GM19240 (cell line): Measurements from ENCODE around the gene MDM4.
"Not testable (repeated sequence)": the region's sequence is repeated elsewhere in the genome, so short reads cannot be mapped to it uniquely, and the experiment has no call there.

Source experiments
- DNase-seq: peaks from one replicate; pipeline ENCODE4 v3.0.0; 2011; ENCODE audit warnings: low spot score; ENCODE audit not compliant: insufficient read length

Gene MDM4

DNA sequence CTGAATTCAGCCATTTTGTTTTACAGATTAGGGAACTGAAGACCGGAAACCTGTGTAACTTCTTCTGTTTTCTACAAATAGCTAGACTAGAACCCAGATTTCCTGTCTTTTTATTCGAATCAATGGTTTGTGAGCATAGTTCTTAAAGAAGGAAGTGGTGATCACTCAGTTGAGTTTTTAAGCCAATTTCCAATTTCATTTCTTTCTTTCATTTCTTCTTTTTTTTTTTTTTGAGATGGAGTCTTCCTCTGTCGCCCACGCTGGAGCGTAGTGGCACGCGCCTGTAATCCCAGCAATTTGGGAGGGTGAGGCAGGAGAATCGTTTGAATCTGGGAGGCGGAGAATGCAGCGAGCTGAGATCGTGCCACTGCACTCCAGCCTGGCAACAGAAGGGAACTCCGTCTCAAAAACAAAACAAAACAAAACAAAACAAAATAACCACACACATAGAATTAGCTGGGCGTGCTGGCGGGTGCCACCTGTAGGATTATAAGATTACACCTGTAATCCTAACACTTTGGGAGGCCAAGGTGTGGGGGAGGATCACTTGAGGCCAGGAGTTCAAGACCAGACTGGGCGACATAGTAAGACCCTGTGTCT, 3.0 kb upstream of the MDM4 start:
- no peak for DNase-seq

- no peak for DNase-seq
Measured at GRCh38 chr1:204514828-204515227, 1.4 kb upstream of the MDM4 start.

- not testable (repeated sequence) for DNase-seq
Measured at GRCh38 chr1:204517382-204517781, 1.2 kb downstream of the MDM4 start.

DNA sequence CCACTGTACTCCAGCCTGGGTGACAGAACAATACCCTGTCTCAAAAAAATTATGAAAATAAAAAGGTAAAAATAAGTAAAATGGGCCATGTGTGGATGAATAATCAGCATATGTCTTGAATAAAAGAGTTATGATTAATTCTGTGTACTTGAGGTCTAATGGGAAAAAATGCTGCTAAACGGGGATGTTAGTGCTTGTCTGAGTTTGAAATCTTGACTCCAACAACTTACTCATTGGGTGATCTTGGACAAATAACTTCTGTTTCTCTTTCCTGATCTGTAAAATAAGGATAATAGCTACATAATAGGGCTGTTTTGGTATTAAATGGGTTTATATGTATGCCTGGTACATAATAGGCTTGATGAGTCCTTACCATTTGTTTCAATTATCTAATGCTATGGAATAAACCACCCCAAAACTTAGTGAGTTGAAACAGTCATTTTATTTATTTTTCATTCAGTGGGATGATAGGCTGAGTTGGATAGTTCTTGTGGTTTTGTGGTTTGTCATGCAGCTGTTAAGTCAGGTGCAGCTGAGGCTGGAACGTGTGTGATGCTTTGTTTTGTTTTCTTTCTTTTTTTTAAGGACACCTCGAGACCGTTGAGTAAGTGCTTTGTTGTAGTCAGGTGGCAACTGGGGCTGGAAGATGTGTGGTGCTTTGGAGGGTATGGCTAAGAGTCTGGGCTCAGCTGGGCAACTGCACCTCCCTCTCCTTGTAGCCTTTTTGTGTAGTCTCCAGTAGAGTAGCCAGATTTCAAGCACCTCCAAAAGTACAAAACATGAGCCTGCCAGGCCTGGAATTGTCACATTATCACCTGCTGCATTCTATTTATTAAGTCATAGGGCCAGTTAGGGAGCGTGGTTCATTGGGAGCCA, 4.9 kb downstream of the MDM4 start:
- DNase-seq, result no peak

- not testable (repeated sequence) for DNase-seq
Measured at GRCh38 chr1:204521941-204522521, 5.8 kb downstream of the MDM4 start.

- no peak for DNase-seq
Measured at GRCh38 chr1:204523605-204524215, 7.5 kb downstream of the MDM4 start.

DNA sequence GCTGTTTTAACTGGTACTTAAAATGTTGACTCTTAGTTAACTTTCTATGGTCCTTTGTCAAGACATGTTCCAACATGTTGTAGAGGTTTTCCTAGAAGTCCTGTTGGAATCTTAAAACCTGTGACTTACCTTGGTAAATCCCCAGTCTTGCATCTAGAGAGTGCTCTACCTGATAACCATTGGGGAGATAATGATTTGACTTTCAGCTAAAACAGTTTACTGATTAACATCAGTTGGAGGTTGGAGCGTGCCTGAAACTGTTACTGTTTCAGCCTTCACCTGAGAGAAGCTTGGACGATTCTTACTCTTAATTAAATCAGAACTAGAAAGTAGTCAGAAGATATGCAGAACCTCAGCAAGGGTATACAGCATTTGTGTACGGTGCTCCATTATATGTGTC, 8.8 kb downstream of the MDM4 start:
- DNase-seq, result no peak

GRCh38 chr1:204528241-204528640, 12.0 kb downstream of the MDM4 start:
- no peak for DNase-seq

- no peak for DNase-seq
Measured at GRCh38 chr1:204528677-204529076, 12.5 kb downstream of the MDM4 start.

DNA sequence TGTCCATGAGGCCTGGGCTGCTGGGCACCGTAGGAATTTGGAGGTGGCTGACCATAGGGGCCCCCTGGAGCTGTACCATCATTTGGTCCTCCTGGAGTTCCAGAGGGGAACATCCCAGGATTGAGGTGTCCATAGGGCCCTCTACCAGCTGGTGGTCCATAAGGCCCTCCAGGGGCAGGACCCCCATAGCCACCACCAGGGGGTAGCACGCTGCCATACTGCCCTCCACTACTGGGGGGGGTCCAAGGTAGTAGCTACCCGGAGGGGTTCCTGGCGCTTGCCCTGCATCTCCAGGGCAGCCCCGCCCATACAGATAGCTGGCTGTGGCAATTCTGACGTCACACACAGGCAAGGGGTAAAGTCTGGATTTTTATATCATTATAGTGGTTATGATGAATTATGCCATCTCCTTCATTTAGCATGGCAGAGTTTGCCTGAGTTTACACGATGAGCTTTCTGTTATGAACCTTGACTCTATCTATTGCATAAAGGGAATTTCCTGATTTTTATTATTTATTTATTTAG, 13.2 kb downstream of the MDM4 start:
- DNase-seq, result no peak

DNA sequence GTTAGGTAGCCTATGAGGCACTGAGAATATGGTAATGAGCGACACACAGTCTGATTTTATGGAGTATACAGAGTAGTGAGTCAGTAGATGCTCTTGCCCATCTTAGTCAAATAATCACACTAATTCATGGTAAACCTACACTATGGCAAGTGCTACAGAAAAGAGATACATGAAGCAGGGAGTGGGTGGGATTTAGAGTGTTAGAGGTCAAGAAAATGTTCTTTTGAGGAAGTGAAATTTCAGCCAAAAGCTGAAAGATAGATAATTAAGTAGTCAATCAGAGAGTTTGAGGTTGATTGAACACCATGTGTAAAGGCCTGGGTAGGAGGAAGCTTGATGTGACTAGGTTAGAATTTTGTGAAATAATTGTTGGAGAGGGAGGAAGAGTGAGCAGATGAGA, 14.7 kb downstream of the MDM4 start:
- DNase-seq, result no peak

DNA sequence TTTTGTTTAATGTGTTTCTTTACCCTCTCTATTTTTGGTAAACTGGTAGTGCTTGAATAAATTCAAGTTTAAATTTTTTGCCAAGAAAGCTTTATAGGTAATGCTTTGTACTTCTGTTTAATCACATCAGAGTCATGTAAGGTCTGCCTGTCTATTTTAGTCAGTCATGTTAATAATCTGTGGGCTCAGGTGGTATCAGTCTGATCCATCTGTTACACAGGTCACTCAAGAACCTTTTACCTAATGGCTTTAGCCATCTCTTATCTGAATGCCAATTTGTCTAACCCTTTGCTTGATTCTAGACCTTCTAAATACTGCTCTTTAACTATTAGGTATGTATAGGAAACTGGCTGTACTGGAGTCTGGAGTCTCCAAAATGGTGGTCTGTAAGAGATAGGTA, 16.6 kb downstream of the MDM4 start:
- no peak for DNase-seq

DNA sequence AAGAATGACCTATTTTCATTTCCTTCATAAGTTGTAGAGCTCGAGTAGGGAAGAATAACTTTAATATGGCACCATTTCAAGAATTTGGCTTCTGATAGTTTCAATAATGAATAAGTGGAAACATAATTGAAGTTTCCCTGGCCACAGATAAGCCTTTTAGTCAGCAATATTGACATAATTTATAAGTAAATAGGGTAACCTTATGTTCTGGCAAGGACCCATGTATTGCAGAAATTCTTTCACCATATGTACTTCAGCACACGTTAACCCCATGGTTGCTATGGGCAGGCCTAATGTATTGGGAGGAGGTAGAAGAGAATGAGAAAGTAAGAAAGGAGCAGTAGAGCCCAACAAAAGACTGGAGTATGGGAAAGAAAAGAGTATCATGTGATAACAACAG, 25.4 kb downstream of the MDM4 start:
- DNase-seq, result no peak

- DNase-seq, result no peak
Measured at GRCh38 chr1:204544321-204544720, 28.1 kb downstream of the MDM4 start.

GRCh38 chr1:204545202-204545601, 29.0 kb downstream of the MDM4 start:
- DNase-seq, result no peak

DNA sequence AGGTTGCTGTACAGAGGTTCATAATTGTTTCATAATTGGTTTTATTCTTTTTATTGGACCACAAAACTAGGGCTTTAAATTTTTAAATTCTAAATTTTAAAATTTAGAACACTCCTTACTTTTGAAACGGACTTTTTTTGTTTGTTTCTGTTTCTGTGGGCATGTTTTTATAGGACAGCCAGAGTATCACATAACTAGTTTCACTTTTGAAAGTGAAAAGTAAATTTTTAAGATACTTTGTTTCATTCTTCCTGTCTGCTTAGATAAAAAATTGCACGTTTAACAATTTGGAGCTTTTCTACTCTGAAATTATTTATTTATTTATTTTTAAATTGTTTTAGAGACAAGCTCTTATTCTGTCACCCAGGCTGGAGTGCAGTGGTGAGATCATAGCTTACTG, 29.7 kb downstream of the MDM4 start:
- no peak for DNase-seq

DNA sequence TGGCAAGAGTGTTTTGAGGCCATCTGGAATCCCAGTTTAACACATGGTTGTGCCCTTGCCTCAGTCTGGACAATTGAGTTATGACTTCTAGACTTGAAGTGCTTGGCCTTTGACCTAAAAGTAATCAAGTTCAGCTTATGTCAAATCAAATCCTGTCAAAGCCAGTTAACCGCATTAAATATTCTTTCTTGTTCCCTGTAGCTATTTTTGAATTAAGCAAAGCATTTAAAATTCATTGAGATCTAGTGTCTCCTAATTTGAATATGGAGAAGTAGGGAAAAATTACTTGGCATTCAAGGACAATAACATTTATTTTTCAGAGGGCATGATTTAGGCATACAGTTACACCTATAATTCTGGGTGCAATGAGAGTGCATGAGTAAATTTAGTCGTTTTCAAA, 32.1 kb downstream of the MDM4 start:
- DNase-seq, result no peak

DNA sequence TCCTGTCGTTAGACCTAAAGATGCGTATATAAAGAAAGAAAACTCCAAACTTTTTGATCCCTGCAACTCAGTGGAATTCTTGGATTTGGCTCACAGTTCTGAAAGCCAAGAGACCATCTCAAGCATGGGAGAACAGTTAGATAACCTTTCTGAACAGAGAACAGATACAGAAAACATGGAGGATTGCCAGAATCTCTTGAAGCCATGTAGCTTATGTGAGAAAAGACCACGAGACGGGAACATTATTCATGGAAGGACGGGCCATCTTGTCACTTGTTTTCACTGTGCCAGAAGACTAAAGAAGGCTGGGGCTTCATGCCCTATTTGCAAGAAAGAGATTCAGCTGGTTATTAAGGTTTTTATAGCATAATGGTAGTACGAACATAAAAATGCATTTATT, 33.1 kb downstream of the MDM4 start:
- DNase-seq, result no peak

DNA sequence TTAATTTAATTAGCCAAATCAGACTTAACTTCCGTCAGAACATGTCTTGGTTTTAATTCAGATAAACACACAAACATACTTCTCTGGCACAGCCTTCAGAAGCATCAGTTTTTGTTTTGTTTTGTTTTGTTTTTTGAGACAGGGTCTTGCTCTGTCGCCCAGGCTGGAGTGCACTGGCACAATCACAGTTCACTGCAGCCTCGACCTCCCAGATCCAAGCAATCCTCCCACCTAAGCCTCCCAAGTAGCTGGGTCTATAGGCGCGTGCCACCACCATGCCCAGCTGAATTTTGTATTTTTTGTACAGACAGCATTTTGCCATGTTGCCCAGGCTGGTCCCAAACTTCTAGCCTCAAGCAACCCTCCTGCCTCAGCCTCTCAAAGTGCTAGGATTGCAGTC, 34.7 kb downstream of the MDM4 start:
- no peak for DNase-seq

GRCh38 chr1:204556458-204557052, 40.3 kb downstream of the MDM4 start:
- DNase-seq, result no peak

DNA sequence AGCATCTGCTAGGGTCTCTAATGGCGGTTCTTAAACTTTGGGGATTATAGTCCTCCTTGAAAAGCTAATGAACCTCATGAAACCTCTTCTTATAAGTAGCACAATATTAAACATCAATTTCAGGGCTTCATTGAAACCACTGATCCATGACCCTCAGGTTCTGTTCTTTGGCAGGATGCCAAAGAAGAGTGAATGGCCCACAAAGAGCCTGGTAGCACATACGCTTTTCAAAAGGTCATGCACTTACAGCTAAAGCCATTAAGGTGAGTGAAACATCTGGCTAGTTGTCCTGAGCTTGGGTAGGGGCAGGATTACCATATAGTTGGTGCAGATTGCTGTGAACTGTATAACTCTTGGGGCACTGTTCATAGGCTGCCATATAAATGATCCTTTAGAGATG, 42.3 kb downstream of the MDM4 start:
- no peak for DNase-seq

DNA sequence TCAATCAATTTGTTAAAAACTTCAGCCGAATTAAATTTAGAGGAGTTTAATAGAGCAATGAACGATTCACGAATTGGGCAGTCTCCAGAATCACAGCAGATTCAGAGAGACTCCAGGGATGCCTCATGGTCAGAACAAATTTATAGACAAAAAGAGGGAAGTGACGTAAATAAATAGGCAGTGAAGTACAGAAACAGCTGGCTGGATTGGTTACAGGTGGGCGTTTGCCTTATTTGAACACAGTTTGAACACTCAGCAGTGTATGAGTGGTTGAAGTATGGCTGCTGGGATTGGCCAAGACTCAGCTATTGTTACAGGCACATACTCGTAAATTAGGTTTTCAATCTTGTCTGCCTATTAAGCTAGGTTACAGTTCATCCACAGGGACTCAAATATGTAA, 43.8 kb downstream of the MDM4 start:
- DNase-seq, result not testable (repeated sequence)
